GM12892 (cell line): Measurements from ENCODE around the gene SNX25.

Experiments
- POLR2A ChIP-seq: IDR thresholded peaks from 2 replicates; pipeline ENCODE4 v1.6.1; 2011; ENCODE audit warnings: low read depth, low read length, control low read depth
- POLR2AphosphoS5 ChIP-seq: IDR thresholded peaks from 2 replicates; pipeline ENCODE4 v1.6.1; 2011; ENCODE audit warnings: low read depth, low read length, control low read depth
- TAF1 ChIP-seq: IDR thresholded peaks from 2 replicates; pipeline ENCODE4 v1.6.1; 2011; ENCODE audit warnings: low read depth, mild to moderate bottlenecking, control low read depth, low read length, borderline replicate concordance

DNA sequence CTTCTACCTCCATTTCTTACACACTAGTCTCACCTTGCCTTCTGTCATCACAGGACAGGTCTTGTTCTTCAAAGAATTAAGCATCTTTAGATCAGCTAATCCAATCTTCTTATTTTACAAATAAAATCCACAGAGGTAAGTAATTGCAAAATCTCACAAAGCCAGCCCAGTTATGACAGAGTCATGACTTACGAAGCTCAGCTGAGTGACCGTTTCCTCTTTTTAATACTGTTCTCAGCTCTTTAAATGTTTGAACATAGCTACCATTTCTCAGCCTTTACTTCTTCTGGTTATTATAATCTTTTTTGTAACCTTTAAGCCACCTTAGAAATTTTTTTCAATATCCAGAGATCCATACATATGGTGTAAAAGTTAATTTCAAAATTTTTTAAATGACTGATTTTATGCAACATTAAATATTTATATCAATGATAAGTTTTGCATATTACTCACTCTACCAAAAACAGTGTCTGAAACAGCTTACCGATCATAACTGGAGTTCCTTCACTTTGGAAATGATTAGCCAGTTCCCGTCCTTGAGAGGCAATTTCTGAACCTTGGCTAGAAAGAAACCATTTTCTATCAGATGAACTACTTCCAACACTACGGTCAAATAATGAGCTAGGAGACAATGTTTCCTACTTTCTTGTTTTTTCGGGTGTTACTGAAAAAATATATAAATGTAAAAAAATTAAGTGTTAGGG, 196.1 kb downstream of the SNX25 start:
- TF ChIP-seq POLR2A = no peak
- TF ChIP-seq POLR2AphosphoS5 = no peak
- TF ChIP-seq TAF1 = no peak
